Natural killer cell (primary cell): Measurements from ENCODE around the gene BNC2. TPM values are rescaled to one million over a fixed set of nuclear protein-coding genes. Genes with fewer than 3 reads are reported as not detected.

Source experiments
- ATAC-seq, 3 donors: fragments of 150-1000 bp in 2 of 3; fragments of 200-7000 bp in 1 of 3; cut with Tn5 transposase; 1 replicate in 1 of 3; 2 replicates in 2 of 3; pipeline ENCODE4 v1.10.0; 2021; ENCODE audit warnings: mild to moderate bottlenecking in 2 of 3, moderate library complexity in 2 of 3
- DNase-seq, 2 donors: peaks; one replicate each; pipeline versions ENCODE4 v3.0.0 to v3.0.0-alpha.2; 2013 to 2021; ENCODE audit warnings: mixed read lengths in 1 of 2
- H3K27ac ChIP-seq: one replicate; pipeline ENCODE4 v1.5.1; 2013; ENCODE audit warnings: mild to moderate bottlenecking, low read length
- H3K27me3 ChIP-seq: one replicate; pipeline ENCODE4 v1.6.1; 2013; ENCODE audit warnings: low read length; ENCODE audit not compliant: control insufficient read depth, insufficient read depth
- H3K36me3 ChIP-seq: one replicate; pipeline ENCODE4 v1.6.1; 2013; ENCODE audit warnings: low read length; ENCODE audit not compliant: control insufficient read depth, insufficient read depth
- H3K4me1 ChIP-seq: one replicate; pipeline ENCODE4 v1.6.1; 2013; ENCODE audit warnings: low read length; ENCODE audit not compliant: control insufficient read depth, insufficient read depth
- H3K4me3 ChIP-seq: one replicate; pipeline ENCODE4 v1.5.1; 2013; ENCODE audit warnings: low read length
- H3K9me3 ChIP-seq: one replicate; pipeline ENCODE4 v1.6.1; 2013; ENCODE audit warnings: low read length; ENCODE audit not compliant: control insufficient read depth, insufficient read depth
- H3K27ac Mint-ChIP-seq, 2 donors: one replicate each; pipeline ENCODE4 v1.8.0; 2022; ENCODE audit warnings: mild to moderate bottlenecking in 2 of 2, mixed read lengths in 2 of 2, moderate library complexity in 1 of 2
- H3K27me3 Mint-ChIP-seq, 2 donors: one replicate each; pipeline ENCODE4 v1.8.0; 2022; ENCODE audit warnings: low read depth in 2 of 2, mixed read lengths in 2 of 2
- H3K36me3 Mint-ChIP-seq: one replicate; pipeline ENCODE4 v1.8.0; 2022; ENCODE audit warnings: mixed read lengths
- H3K4me1 Mint-ChIP-seq, 2 donors: one replicate each; pipeline ENCODE4 v1.8.0; 2022; ENCODE audit warnings: mixed read lengths in 2 of 2
- H3K4me3 Mint-ChIP-seq: one replicate; pipeline ENCODE4 v1.8.0; 2022; ENCODE audit warnings: mild to moderate bottlenecking, moderate library complexity, mixed read lengths
- H3K9me3 Mint-ChIP-seq, 2 donors: one replicate each; pipeline ENCODE4 v1.8.0; 2022; ENCODE audit warnings: mixed read lengths in 2 of 2
- WGBS: methylation state at CpG from one replicate; pipeline ENCODE4 v1.1.7; 2013; ENCODE audit warnings: missing lambda C conversion rate; ENCODE audit not compliant: insufficient coverage; 5-methylcytosine and 5-hydroxymethylcytosine counted together
- intact Hi-C: fragments of 100-400 bp; cut with micrococcal nuclease; formaldehyde crosslinking; loops from one replicate; pipeline ENCODE4 v1.14.2; 2022
- total RNA-seq, 4 donors: library from RNA; stranded (reverse); fragments of 120-200 nt in 1 of 4; gene quantifications; one replicate each; pipeline versions ENCODE4 v1.2.3 to v1.2.4, GENCODE V29; 2013 to 2022
- TF ChIP-seq, protein P1 (sequence below): fragments of 200-600 bp; IDR thresholded peaks from one replicate; pipeline ENCODE4 v1.8.0; 2022; ENCODE audit warnings: antibody characterized with exemption

BNC2 gene
- total RNA-seq, 3 donors from 2014 or later (not counting 1 experiment from before 2014, with no cell fraction given), result 36.9 to 84.2 (median 66.5) TPM

DNA sequence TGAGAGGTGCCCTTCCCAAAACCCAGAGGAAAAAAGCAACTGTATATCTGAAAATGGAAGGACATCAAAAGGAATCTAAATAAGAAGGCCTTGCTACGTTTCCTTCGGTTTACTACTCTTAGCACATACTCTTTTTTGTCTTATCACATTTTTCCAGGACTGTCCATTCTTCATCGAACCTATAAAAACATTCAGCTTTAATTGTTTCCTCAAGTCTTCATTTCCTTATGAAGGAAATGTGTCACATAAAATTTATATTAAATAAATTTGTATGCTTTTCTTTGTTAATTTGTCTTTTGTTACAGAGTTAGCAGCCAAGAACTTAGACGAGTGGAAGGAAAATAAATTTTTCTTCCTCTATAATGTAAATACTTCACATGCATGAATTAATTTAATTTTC lies 255.0 kb downstream of the BNC2 start:
- no peaks in the 10 kb centered on the region for H3K9me3 ChIP-seq
- Mint-ChIP-seq H3K9me3 (no peaks in the 10 kb centered on the region), H3K36me3 (no peaks in the 10 kb centered on the region), H3K27ac (no peak overlapping the region), H3K27me3 (no peaks in the 10 kb centered on the region), H3K4me1 (peaks cover 24 to 42% of the 10 kb centered on the region in 2 donors), H3K4me3 (no peak overlapping the region)
- H3K36me3 ChIP-seq, result no peaks in the 10 kb centered on the region
- H3K27me3 ChIP-seq, result no peaks in the 10 kb centered on the region
- DNase-seq (no peak), ATAC-seq (no peak)
- no peak overlapping the region for H3K4me3 ChIP-seq
- intact Hi-C loops, result no loop called here
- TF ChIP-seq, protein P1, sequence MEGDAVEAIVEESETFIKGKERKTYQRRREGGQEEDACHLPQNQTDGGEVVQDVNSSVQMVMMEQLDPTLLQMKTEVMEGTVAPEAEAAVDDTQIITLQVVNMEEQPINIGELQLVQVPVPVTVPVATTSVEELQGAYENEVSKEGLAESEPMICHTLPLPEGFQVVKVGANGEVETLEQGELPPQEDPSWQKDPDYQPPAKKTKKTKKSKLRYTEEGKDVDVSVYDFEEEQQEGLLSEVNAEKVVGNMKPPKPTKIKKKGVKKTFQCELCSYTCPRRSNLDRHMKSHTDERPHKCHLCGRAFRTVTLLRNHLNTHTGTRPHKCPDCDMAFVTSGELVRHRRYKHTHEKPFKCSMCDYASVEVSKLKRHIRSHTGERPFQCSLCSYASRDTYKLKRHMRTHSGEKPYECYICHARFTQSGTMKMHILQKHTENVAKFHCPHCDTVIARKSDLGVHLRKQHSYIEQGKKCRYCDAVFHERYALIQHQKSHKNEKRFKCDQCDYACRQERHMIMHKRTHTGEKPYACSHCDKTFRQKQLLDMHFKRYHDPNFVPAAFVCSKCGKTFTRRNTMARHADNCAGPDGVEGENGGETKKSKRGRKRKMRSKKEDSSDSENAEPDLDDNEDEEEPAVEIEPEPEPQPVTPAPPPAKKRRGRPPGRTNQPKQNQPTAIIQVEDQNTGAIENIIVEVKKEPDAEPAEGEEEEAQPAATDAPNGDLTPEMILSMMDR, result no peak
- 89% methylated on average over 2 of the region's 4 CpGs for WGBS
- no peak overlapping the region for H3K27ac ChIP-seq
- no peaks in the 10 kb centered on the region for H3K4me1 ChIP-seq

DNA sequence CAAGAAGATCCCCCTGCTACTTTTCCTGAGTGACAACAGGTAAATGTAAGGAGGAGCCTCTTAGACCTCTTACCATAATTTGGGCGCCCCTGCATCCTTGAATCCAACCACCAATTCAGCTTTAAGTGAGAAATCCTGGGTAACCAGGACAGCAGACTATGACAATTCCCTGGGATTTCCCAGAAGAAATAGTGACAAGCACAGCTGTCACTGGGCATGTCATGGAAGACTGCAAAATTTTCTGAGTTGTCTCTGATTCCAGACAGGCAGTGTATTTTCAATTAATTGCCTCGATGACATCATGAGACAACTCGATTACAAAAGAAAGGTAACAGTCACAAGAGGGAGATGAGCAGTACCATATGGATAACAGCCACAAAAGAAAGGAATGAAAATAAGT lies 256.9 kb downstream of the BNC2 start:
- Histone ChIP-seq H3K36me3 (no peaks in the 10 kb centered on the region), H3K9me3 (no peaks in the 10 kb centered on the region), H3K4me1 (no peaks in the 10 kb centered on the region), H3K27ac (no peak overlapping the region), H3K4me3 (no peak overlapping the region), H3K27me3 (no peaks in the 10 kb centered on the region)
- intact Hi-C loops, result no loop called here
- ATAC-seq (no peak), DNase-seq (no peak)
- 58% methylated on average over 3 of the region's 3 CpGs for WGBS
- Mint-ChIP-seq H3K27me3 (no peaks in the 10 kb centered on the region), H3K36me3 (no peaks in the 10 kb centered on the region), H3K9me3 (no peaks in the 10 kb centered on the region), H3K4me3 (no peak overlapping the region), H3K4me1 (peaks cover 25 to 47% of the 10 kb centered on the region in 2 donors), H3K27ac (no peak overlapping the region)
- TF ChIP-seq, protein P1, result no peak

DNA sequence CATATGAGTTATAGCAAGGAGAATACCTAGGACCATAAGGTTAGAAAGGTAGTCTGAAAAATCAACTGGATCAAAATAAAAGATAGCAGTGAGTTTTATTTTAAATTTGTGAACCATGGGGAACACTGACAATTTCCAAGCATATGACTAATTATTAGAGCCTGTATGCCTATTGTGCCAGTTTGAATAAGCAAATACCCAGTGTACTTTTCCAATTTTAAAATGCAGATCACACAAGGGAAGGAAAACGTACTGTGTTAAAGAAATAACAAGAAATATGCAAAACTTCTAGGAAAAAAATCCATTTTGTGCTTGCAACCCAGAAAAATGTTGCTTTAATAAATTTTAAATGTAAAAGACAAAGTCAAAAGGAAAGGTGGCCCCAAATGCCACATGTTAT lies 257.4 kb downstream of the BNC2 start:
- intact Hi-C loops, result no loop called here
- no peaks in the 10 kb centered on the region for H3K9me3 Mint-ChIP-seq
- no peak overlapping the region for H3K4me3 Mint-ChIP-seq
- H3K36me3 Mint-ChIP-seq, result no peaks in the 10 kb centered on the region
- H3K27me3 Mint-ChIP-seq, result no peaks in the 10 kb centered on the region
- no peaks in the 10 kb centered on the region for H3K9me3 ChIP-seq
- 100% methylated on average over 1 of the region's 1 CpG for WGBS
- H3K4me3 ChIP-seq, result no peak overlapping the region
- TF ChIP-seq, protein P1, result no peak
- no peak overlapping the region for H3K27ac Mint-ChIP-seq
- no peak overlapping the region for H3K27ac ChIP-seq
- H3K4me1 Mint-ChIP-seq, result peaks cover 19 to 41% of the 10 kb centered on the region in 2 donors
- ATAC-seq (no peak), DNase-seq (no peak)
- no peaks in the 10 kb centered on the region for H3K4me1 ChIP-seq
- H3K36me3 ChIP-seq, result no peaks in the 10 kb centered on the region
- no peaks in the 10 kb centered on the region for H3K27me3 ChIP-seq

- intact Hi-C loops, result no loop called here
- H3K4me1 Mint-ChIP-seq, result peaks cover 16 to 41% of the 10 kb centered on the region in 2 donors
- 96% methylated on average over 1 of the region's 1 CpG for WGBS
Measured at GRCh38 chr9:16612627-16613026, 257.8 kb downstream of the BNC2 start.

More at GRCh38 chr9:16612627-16613026, 257.8 kb downstream of the BNC2 start:
- H3K4me3 Mint-ChIP-seq, result no peak overlapping the region
- Histone ChIP-seq H3K27me3 (no peaks in the 10 kb centered on the region), H3K36me3 (no peaks in the 10 kb centered on the region), H3K27ac (no peak overlapping the region), H3K4me1 (no peaks in the 10 kb centered on the region), H3K9me3 (no peaks in the 10 kb centered on the region), H3K4me3 (no peak overlapping the region)
- H3K27me3 Mint-ChIP-seq, result no peaks in the 10 kb centered on the region
- TF ChIP-seq, protein P1, result no peak
- DNase-seq, result no peak
- no peak overlapping the region for H3K27ac Mint-ChIP-seq
- no peaks in the 10 kb centered on the region for H3K9me3 Mint-ChIP-seq
- ATAC-seq, result no peak
- H3K36me3 Mint-ChIP-seq, result no peaks in the 10 kb centered on the region
